ENCODE measurements around the gene PLXNA1.

Gene PLXNA1

GRCh38 chr3:127003601-127004280 lies 20.8 kb downstream of the PLXNA1 start:
- no peak for DNase-seq

- DNase-seq = no peak
These were observed 21.9 kb downstream of the PLXNA1 start for GRCh38 chr3:127004641-127005397.

GRCh38 chr3:127005864-127006500 lies 23.1 kb downstream of the PLXNA1 start:
- DNase-seq = no peak

- DNase-seq = no peak
These were observed 24.0 kb downstream of the PLXNA1 start for GRCh38 chr3:127006781-127007436.

- no peak for DNase-seq
These were observed 25.3 kb downstream of the PLXNA1 start for GRCh38 chr3:127008236-127008635.

GRCh38 chr3:127009531-127009930 lies 26.6 kb downstream of the PLXNA1 start:
- no peak for DNase-seq

GRCh38 chr3:127011270-127011992 lies 28.5 kb downstream of the PLXNA1 start:
- DNase-seq = no peak

GRCh38 chr3:127012091-127012490 lies 29.2 kb downstream of the PLXNA1 start:
- no peak for DNase-seq

- no peak for DNase-seq
These were observed 30.3 kb downstream of the PLXNA1 start for GRCh38 chr3:127013181-127013580.

- DNase-seq = peak; percentile 29
These were observed 31.0 kb downstream of the PLXNA1 start for GRCh38 chr3:127013758-127014535.

GRCh38 chr3:127014536-127015281 lies 31.8 kb downstream of the PLXNA1 start:
- DNase-seq = no peak

- peak; percentile 57 for DNase-seq
These were observed 32.5 kb downstream of the PLXNA1 start for GRCh38 chr3:127015282-127016042.

GRCh38 chr3:127016043-127016343 lies 33.1 kb downstream of the PLXNA1 start:
- DNase-seq = no peak

- DNase-seq = no peak
These were observed 33.5 kb downstream of the PLXNA1 start for GRCh38 chr3:127016461-127016860.

- DNase-seq = no peak
These were observed 34.3 kb downstream of the PLXNA1 start for GRCh38 chr3:127017229-127017628.

- no peak for DNase-seq
These were observed 34.9 kb downstream of the PLXNA1 start for GRCh38 chr3:127017781-127018180.

GRCh38 chr3:127018306-127018828 lies 35.5 kb downstream of the PLXNA1 start:
- no peak for DNase-seq

- no peak for DNase-seq
These were observed 36.5 kb downstream of the PLXNA1 start for GRCh38 chr3:127019449-127019848.

- no peak for DNase-seq
These were observed 37.6 kb downstream of the PLXNA1 start for GRCh38 chr3:127020543-127020942.

GRCh38 chr3:127022849-127023248 lies 39.9 kb downstream of the PLXNA1 start:
- DNase-seq = no peak

All from hematopoietic multipotent progenitor cell treated with erythropoietin and hydrocortisone succinate and interleukin-3 and kit ligand, for 4 days (in vitro differentiated cells).